IMR-90 (cell line): Measurements from ENCODE around the gene PTCH2. TPM values are rescaled to one million over a fixed set of nuclear protein-coding genes. Genes with fewer than 3 reads are reported as not detected.

Experiments used
- ATAC-seq: fragments of 200-7000 bp; cut with Tn5 transposase; 2 replicates; pipeline ENCODE4 v1.9.1; 2020; ENCODE audit warnings: low read depth, mild to moderate bottlenecking, moderate library complexity
- BruUV-seq: library from RNA; stranded (reverse); fragments of 400-500 nt; replicated peaks from 2 replicates; lab custom pipeline; 2021; lab: Mats Ljungman, UMichigan
- CTCF ChIA-PET: fragments of 300-600 bp; formaldehyde crosslinking; extraction: SDS; loops from one replicate; lab custom pipeline; 2021; ENCODE audit warnings: antibody characterized with exemption; lab: Yijun Ruan, JAX
- POLR2A ChIA-PET: fragments of 300-600 bp; sonication (Branson Sonifier 250); formaldehyde crosslinking; loops from one replicate; lab custom pipeline; 2022; ENCODE audit warnings: antibody characterized with exemption; ENCODE audit not compliant: unreplicated experiment; lab: Charles Lee
- DNase-seq: peaks from one replicate; pipeline ENCODE4 v3.0.0; 2013
- H2AFZ ChIP-seq: replicated peaks from 2 replicates; pipeline ENCODE3; 2013; ENCODE audit warnings: low read length, mild to moderate bottlenecking; ENCODE audit not compliant: poor library complexity
- H2AK5ac ChIP-seq: 2 replicates; pipeline ENCODE4 v1.6.1; 2013; ENCODE audit warnings: low read depth, low read length, inconsistent platforms
- H2AK9ac ChIP-seq: replicated peaks from 2 replicates; pipeline ENCODE3; 2013; ENCODE audit warnings: mild to moderate bottlenecking, low read depth, low read length, moderate library complexity; ENCODE audit not compliant: poor library complexity
- H2BK120ac ChIP-seq: 2 replicates; pipeline ENCODE4 v1.6.1; 2013; ENCODE audit warnings: low read depth, low read length, inconsistent platforms
- H2BK15ac ChIP-seq: 3 replicates; pipeline ENCODE4 v1.6.1; 2013; ENCODE audit warnings: low read depth, low read length, inconsistent platforms
- H2BK20ac ChIP-seq: 2 replicates; pipeline ENCODE4 v1.6.1; 2013; ENCODE audit warnings: low read depth, mild to moderate bottlenecking, inconsistent platforms, low read length, moderate library complexity
- H2BK5ac ChIP-seq: 2 replicates; pipeline ENCODE4 v1.6.1; 2013; ENCODE audit warnings: mild to moderate bottlenecking, low read depth, low read length, inconsistent platforms; ENCODE audit not compliant: poor library complexity, severe bottlenecking
- H3K14ac ChIP-seq: replicated peaks from 2 replicates; pipeline ENCODE4 v1.6.1; 2013; ENCODE audit warnings: low read depth, low read length, inconsistent platforms
- H3K18ac ChIP-seq: 2 replicates; pipeline ENCODE4 v1.6.1; 2013; ENCODE audit warnings: low read depth, low read length, control low read depth
- H3K23ac ChIP-seq: 2 replicates; pipeline ENCODE4 v1.6.1; 2013; ENCODE audit warnings: low read depth, low read length, inconsistent platforms
- H3K27ac ChIP-seq: 2 replicates; pipeline ENCODE4 v1.5.1; 2013; ENCODE audit warnings: mild to moderate bottlenecking, control low read depth, low read length; ENCODE audit not compliant: insufficient read depth
- H3K27me3 ChIP-seq: 2 replicates; pipeline ENCODE4 v1.6.1; 2013; ENCODE audit warnings: low read length; ENCODE audit not compliant: control insufficient read depth, insufficient read depth
- H3K36me3 ChIP-seq: 2 replicates; pipeline ENCODE4 v1.6.1; 2013; ENCODE audit warnings: low read length, mixed read lengths; ENCODE audit not compliant: control insufficient read depth, insufficient read depth
- H3K4ac ChIP-seq: 2 replicates; pipeline ENCODE4 v1.6.1; 2013; ENCODE audit warnings: low read depth, low read length, inconsistent platforms
- H3K4me1 ChIP-seq: 2 replicates; pipeline ENCODE4 v1.6.1; 2013; ENCODE audit warnings: low read length, mixed read lengths; ENCODE audit not compliant: control insufficient read depth, insufficient read depth
- H3K4me2 ChIP-seq: 2 replicates; pipeline ENCODE4 v1.6.1; 2013; ENCODE audit warnings: low read depth, mild to moderate bottlenecking, control low read depth, low read length, moderate library complexity
- H3K4me3 ChIP-seq: 2 replicates; pipeline ENCODE4 v1.5.1; 2013; ENCODE audit warnings: low read depth, mild to moderate bottlenecking, control low read depth, low read length, moderate library complexity; ENCODE audit not compliant: insufficient read depth
- H3K56ac ChIP-seq: 2 replicates; pipeline ENCODE4 v1.6.1; 2013; ENCODE audit warnings: low read length, inconsistent platforms; ENCODE audit not compliant: insufficient read depth; ENCODE audit errors: extremely low read depth
- H3K79me1 ChIP-seq, 2 experiments: 2 replicates each; pipeline ENCODE4 v1.6.1; 2013; ENCODE audit warnings: low read length in 2 of 2, inconsistent platforms in 1 of 2, low read depth in 1 of 2
- H3K9ac ChIP-seq: 2 replicates; pipeline ENCODE4 v1.6.1; 2013; ENCODE audit warnings: low read depth, low read length, control low read depth
- H3K9me1 ChIP-seq: 2 replicates; pipeline ENCODE4 v1.6.1; 2013; ENCODE audit warnings: low read length, inconsistent platforms; ENCODE audit not compliant: insufficient read depth
- H3K9me3 ChIP-seq: 2 replicates; pipeline ENCODE4 v1.6.1; 2013; ENCODE audit warnings: low read length; ENCODE audit not compliant: control insufficient read depth, insufficient read depth
- H4K20me1 ChIP-seq: 2 replicates; pipeline ENCODE4 v1.6.1; 2013; ENCODE audit warnings: low read length, inconsistent platforms; ENCODE audit not compliant: insufficient read depth
- H4K5ac ChIP-seq: 2 replicates; pipeline ENCODE4 v1.6.1; 2013; ENCODE audit warnings: mild to moderate bottlenecking, low read depth, low read length, control low read depth
- H4K8ac ChIP-seq, 2 experiments: 2 replicates each; pipeline ENCODE4 v1.6.1; 2013; ENCODE audit warnings: low read depth in 2 of 2, low read length in 2 of 2, control low read depth in 1 of 2, inconsistent platforms in 1 of 2
- H4K91ac ChIP-seq: 2 replicates; pipeline ENCODE4 v1.6.1; 2013; ENCODE audit warnings: low read depth, low read length, inconsistent platforms; ENCODE audit not compliant: insufficient read depth
- CTCF ChIP-seq: conservative IDR thresholded peaks from 2 replicates; pipeline ENCODE4 v1.5.1; 2012; ENCODE audit warnings: mild to moderate bottlenecking, low read depth, low read length, improper control_type of control experiment
- ELK1 ChIP-seq: fragments of 150-350 bp; IDR thresholded peaks from 2 replicates; pipeline ENCODE4 v1.6.1; 2016; ENCODE audit warnings: low read depth, mild to moderate bottlenecking, low read length, moderate library complexity, borderline replicate concordance
- FOS ChIP-seq: fragments of 150-350 bp; IDR thresholded peaks from 2 replicates; pipeline ENCODE4 v1.6.1; 2016; ENCODE audit warnings: low read depth, low read length
- MAFK ChIP-seq: IDR thresholded peaks from 2 replicates; pipeline ENCODE4 v1.6.1; 2012; ENCODE audit warnings: low read depth, low read length, improper control_type of control experiment
- MAZ ChIP-seq: IDR thresholded peaks from 2 replicates; pipeline ENCODE4 v1.6.1; 2012; ENCODE audit warnings: low read depth, mild to moderate bottlenecking, low read length, improper control_type of control experiment, moderate library complexity, borderline replicate concordance
- MXI1 ChIP-seq: IDR thresholded peaks from 2 replicates; pipeline ENCODE4 v1.6.1; 2012; ENCODE audit warnings: low read depth, mild to moderate bottlenecking, low read length, moderate library complexity, borderline replicate concordance
- POLR2A ChIP-seq: IDR thresholded peaks from 2 replicates; pipeline ENCODE4 v1.6.1; 2012; ENCODE audit warnings: mild to moderate bottlenecking, low read depth, low read length
- RCOR1 ChIP-seq: IDR thresholded peaks from 2 replicates; pipeline ENCODE4 v1.6.1; 2012; ENCODE audit warnings: mild to moderate bottlenecking, low read length, improper control_type of control experiment; ENCODE audit not compliant: insufficient replicate concordance
- SMC3 ChIP-seq: fragments of 150-350 bp; IDR thresholded peaks from 2 replicates; pipeline ENCODE4 v1.6.1; 2016; ENCODE audit warnings: low read depth, mild to moderate bottlenecking, antibody characterized with exemption, low read length, moderate library complexity
- WGBS, 2 experiments: methylation state at CpG; one replicate each; pipeline versions ENCODE4 v1.1.5 to v1.1.7; 2013; ENCODE audit warnings: missing lambda C conversion rate in 2 of 2; ENCODE audit not compliant: insufficient read length in 1 of 2; ENCODE audit errors: extremely low coverage in 2 of 2; 5-methylcytosine and 5-hydroxymethylcytosine counted together
- dilution Hi-C: fragments of 300-500 bp; cut with HindIII; formaldehyde crosslinking; loops from one replicate; pipeline ENCODE4 v1.14.3; 2018; ENCODE audit warnings: low sequenced_read_pairs; ENCODE audit not compliant: unreplicated experiment
- in situ Hi-C: fragments of 300-500 bp; cut with MboI; formaldehyde crosslinking; loops from 3 replicates; pipeline ENCODE4 v1.14.3; 2019; ENCODE audit warnings: low sequenced_read_pairs, inconsistent platforms, mixed read lengths
- intact Hi-C: fragments of 100-400 bp; cut with micrococcal nuclease; formaldehyde crosslinking; loops from 2 replicates; pipeline ENCODE4 v1.10.0; 2022
- polyA plus RNA-seq, 3 experiments: library from polyadenylated mRNA; depleted of rRNA; stranded (reverse); fragments of >200 nt; gene quantifications; 2 replicates each; pipeline ENCODE4 v1.2.3, GENCODE V29; 2012; ENCODE audit warnings: low replicate concordance in 1 of 3
- total RNA-seq: library from RNA; depleted of rRNA; stranded (reverse); fragments of >200 nt; gene quantifications from 2 replicates; pipeline ENCODE4 v1.2.3, GENCODE V29; 2012

The PTCH2 gene
- total and polyA plus RNA-seq, 2 of the 4 experiments (the other 2 are of a cell fraction), result under 0.01 to 0.56 TPM

GRCh38 chr1:44821240-44821715 lies 21.8 kb downstream of the PTCH2 start:
- no peak overlapping the region for H2BK20ac ChIP-seq
- no peak overlapping the region for H2BK120ac ChIP-seq
- H4K91ac ChIP-seq, result no peak overlapping the region
- no peaks in the 10 kb centered on the region for H3K36me3 ChIP-seq
- peaks cover 3% of the 10 kb centered on the region; the same call in 1 of the 2 replicates for H3K9me1 ChIP-seq
- H4K8ac ChIP-seq, result no peak overlapping the region
- H3K79me1 ChIP-seq, result no peaks in the 10 kb centered on the region; a peak in 1 of 4 replicates
- DNase-seq, result no peak
- H3K27me3 ChIP-seq, result no peaks in the 10 kb centered on the region
- H2AK9ac ChIP-seq, result no peak overlapping the region
- in situ Hi-C loops (no loop called here), intact Hi-C loops (no loop called here), dilution Hi-C loops (no loop called here)
- no peak overlapping the region for H3K56ac ChIP-seq
- CTCF ChIA-PET, result interaction anchor here (0.6 kb wide), 1 partner anchor 179 kb away, joined by 3 read pairs; no protein-coding TSS in a partner anchor
- no peak overlapping the region; the same call in 2 of the 3 replicates for H2BK15ac ChIP-seq
- peak overlapping the region; percentile 39; the same call in 1 of the 2 replicates for H3K23ac ChIP-seq
- POLR2A ChIA-PET, result interaction anchor here (1.1 kb wide), 1 partner anchor 21 kb away, joined by 5 read pairs; the partner anchor contains the start of gene PLK3
- H3K4ac ChIP-seq, result no peak overlapping the region
- H3K4me1 ChIP-seq, result no peaks in the 10 kb centered on the region; the same call in 1 of the 2 replicates
- no peak overlapping the region for H3K18ac ChIP-seq
- H3K4me3 ChIP-seq, result no peak overlapping the region
- H2BK5ac ChIP-seq, result no peak overlapping the region
- H4K20me1 ChIP-seq, result peaks cover 8% of the 10 kb centered on the region; the same call in 1 of the 2 replicates
- H2AFZ ChIP-seq, result no peak overlapping the region
- TF ChIP-seq MAZ (no peak), MAFK (no peak), SMC3 (no peak), FOS (no peak), POLR2A (0 out of 2 replicates have a peak, but pooled peaks have one; percentile 19), CTCF (no peak), ELK1 (no peak), MXI1 (no peak), RCOR1 (no peak)
- ATAC-seq, result no peak
- no peaks in the 10 kb centered on the region for H3K9me3 ChIP-seq
- H3K14ac ChIP-seq, result no peak overlapping the region
- 93% methylated on average over 2 of the region's 9 CpGs; no CpG with 5 or more reads in 1 of the 2 experiments for WGBS, 2 experiments
- peak overlapping the region; percentile 26; the same call in 1 of the 2 replicates for H2AK5ac ChIP-seq
- no peak overlapping the region for H3K27ac ChIP-seq
- no peak overlapping the region for H4K5ac ChIP-seq
- H3K4me2 ChIP-seq, result no peak overlapping the region
- no peak overlapping the region for H3K9ac ChIP-seq
- BruUV-seq, result no TSS peak
